Measurements from ENCODE around the gene OVOL1. TPM values are rescaled to one million over a fixed set of nuclear protein-coding genes. Genes with fewer than 3 reads are reported as not detected.

OVOL1 gene
- total and polyA plus RNA-seq, 2 donors (not counting 1 experiment from before 2014, with no cell fraction given), result 0.15 to 0.66 TPM

DNA sequence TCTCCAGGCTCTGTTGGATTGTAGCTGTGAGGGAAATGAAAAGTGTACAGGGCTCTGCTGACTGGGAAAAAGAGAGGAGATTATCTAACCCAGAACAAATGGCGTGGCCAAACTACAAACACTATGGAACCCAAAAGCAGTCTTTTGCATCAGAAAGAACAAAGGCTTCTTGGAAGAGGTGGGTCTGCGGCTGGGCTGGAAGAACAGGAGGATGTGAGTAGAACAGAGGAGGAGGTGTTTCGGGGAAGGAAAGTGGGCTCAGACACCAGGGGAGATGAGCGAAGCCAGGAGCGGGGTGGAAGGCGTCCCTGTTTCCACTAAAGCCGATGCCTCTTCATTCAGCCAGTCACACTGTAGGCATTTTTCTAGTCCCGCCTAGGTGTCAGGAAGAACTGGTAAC, 12.0 kb downstream of the OVOL1 start:
- H2AFZ ChIP-seq (ENCODE audit: insufficient read depth, low read depth, low read length, poor library complexity, severe bottlenecking), result no peak overlapping the region
- Mint-ChIP-seq H3K4me3 (no peak overlapping the region), H3K9me3 (ENCODE audit: insufficient read depth) (no peaks in the 10 kb centered on the region), H3K4me1 (peaks cover 7% of the 10 kb centered on the region), H3K27ac (no peak overlapping the region), H3K27me3 (peaks cover 16% of the 10 kb centered on the region)
- no peaks in the 10 kb centered on the region for H3K36me3 ChIP-seq (replicated peaks in 1 of 2; ENCODE audit: control extremely low read depth in 1 of 2, control insufficient read depth in 1 of 2, extremely low read depth in 1 of 2, insufficient read depth in 2 of 2, low read length in 1 of 2)
- 94% methylated on average over 3 of the region's 8 CpGs for WGBS (ENCODE audit: insufficient coverage)
- no peak for DNase-seq
- no peak overlapping the region for H3K9ac ChIP-seq (ENCODE audit: low read length)
- no peak overlapping the region for H3K4me3 ChIP-seq (ENCODE audit: control extremely low read depth in 1 of 5, extremely low read depth in 1 of 5, insufficient read depth in 1 of 5, low read depth in 2 of 5, low read length in 4 of 5)
- intact Hi-C loops (cut with micrococcal nuclease), result no loop called here
- ChIA-PET POLR2A (no interaction called here), CTCF (interaction anchor here (1.2 kb wide), 1 partner anchor 19 kb away, joined by 3 read pairs; no protein-coding TSS in a partner anchor)
- H4K20me1 ChIP-seq (ENCODE audit: control insufficient read depth, insufficient read depth, low read length, poor library complexity, severe bottlenecking), result no peaks in the 10 kb centered on the region
- H3K4me1 ChIP-seq (ENCODE audit: control insufficient read depth in 2 of 2, insufficient read depth in 2 of 2, low read length in 2 of 2), result peaks cover 0 to 2% of the 10 kb centered on the region in 2 donors
- ATAC-seq (ENCODE audit: low read depth), result no peak
- H3K27me3 ChIP-seq (replicated peaks in 1 of 4; ENCODE audit: control extremely low read depth in 1 of 4, control insufficient read depth in 3 of 4, insufficient read depth in 4 of 4, low read length in 3 of 4), result peaks cover 0 to 38% (median 6%) of the 10 kb centered on the region in 4 experiments
- H3K27ac ChIP-seq (ENCODE audit: low read length in 2 of 2), result no peak overlapping the region
- no peak for TF ChIP-seq CTCF (IDR thresholded peaks at IDR 0.05)
- TF ChIP-seq EZH2 (IDR thresholded peaks at IDR 0.05; ENCODE audit: borderline replicate concordance, insufficient read depth, low read depth, low read length, poor library complexity, severe bottlenecking), result no peak
- H3K4me2 ChIP-seq (replicated peaks; ENCODE audit: low read depth, low read length, poor library complexity, severe bottlenecking), result no peak overlapping the region
- H3K79me2 ChIP-seq (ENCODE audit: control insufficient read depth, insufficient read depth, low read length), result no peaks in the 10 kb centered on the region
- H3K9me3 ChIP-seq (ENCODE audit: control extremely low read depth in 1 of 3, control insufficient read depth in 2 of 3, insufficient read depth in 1 of 3, low read length in 2 of 3), result peaks cover 0 to 2% (median 0%) of the 10 kb centered on the region in 3 donors

DNA sequence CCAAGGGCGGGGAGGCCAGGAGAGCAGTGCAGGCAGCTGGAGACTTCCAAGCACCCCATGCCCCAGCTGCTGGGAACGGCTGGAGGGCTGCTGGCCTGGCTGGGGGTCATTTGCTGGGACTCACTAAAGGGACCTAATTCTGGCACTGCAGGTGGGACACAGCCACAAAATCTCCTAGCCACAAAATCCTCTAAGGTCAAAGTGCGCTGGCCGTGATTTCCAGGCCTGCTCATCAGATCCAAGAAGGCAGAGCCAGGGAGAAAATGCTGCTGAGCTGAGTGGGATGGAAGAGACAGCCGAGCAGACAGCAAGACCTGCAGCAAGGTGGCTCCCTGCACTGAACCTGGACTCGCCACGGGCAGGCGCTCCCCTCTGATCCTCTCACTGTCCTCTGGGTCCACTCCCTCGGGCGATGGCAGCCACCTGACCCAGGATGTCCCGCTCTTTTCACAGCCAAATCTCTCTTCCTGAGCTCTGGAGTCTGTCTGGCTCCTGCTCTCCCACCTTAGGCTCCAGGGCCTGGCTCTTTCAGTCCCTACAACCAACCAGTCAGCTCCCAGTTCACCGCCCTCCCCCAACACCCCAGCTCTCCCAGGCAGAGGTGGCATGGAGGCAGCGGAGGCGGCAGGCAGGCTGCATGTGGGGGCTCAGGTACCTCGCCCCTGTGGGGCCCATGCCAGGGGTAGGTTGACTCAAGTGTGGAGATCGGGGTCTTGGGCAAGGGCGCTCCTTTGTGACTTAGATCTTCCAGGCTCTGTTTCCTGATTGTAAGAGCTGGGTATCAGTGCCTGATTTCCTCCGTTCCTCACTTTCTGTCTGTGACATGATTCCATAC, 14.5 kb downstream of the OVOL1 start:
- H3K79me2 ChIP-seq (ENCODE audit: control insufficient read depth, insufficient read depth, low read length), result no peaks in the 10 kb centered on the region

More for the DNA sequence above, 14.5 kb downstream of the OVOL1 start:
- Histone ChIP-seq H3K36me3 (replicated peaks in 1 of 2; ENCODE audit: control extremely low read depth in 1 of 2, control insufficient read depth in 1 of 2, extremely low read depth in 1 of 2, insufficient read depth in 2 of 2, low read length in 1 of 2) (no peaks in the 10 kb centered on the region), H3K27ac (ENCODE audit: low read length in 2 of 2) (no peak overlapping the region), H2AFZ (ENCODE audit: insufficient read depth, low read depth, low read length, poor library complexity, severe bottlenecking) (no peak overlapping the region), H4K20me1 (ENCODE audit: control insufficient read depth, insufficient read depth, low read length, poor library complexity, severe bottlenecking) (no peaks in the 10 kb centered on the region), H3K4me1 (ENCODE audit: control insufficient read depth in 2 of 2, insufficient read depth in 2 of 2, low read length in 2 of 2) (peaks cover 0 to 2% of the 10 kb centered on the region in 2 donors), H3K27me3 (replicated peaks in 1 of 4; ENCODE audit: control extremely low read depth in 1 of 4, control insufficient read depth in 3 of 4, insufficient read depth in 4 of 4, low read length in 3 of 4) (peaks cover 0 to 46% (median 8%) of the 10 kb centered on the region in 4 experiments), H3K9me3 (ENCODE audit: control extremely low read depth in 1 of 3, control insufficient read depth in 2 of 3, insufficient read depth in 1 of 3, low read length in 2 of 3) (peaks cover 0 to 2% (median 0%) of the 10 kb centered on the region in 3 donors), H3K9ac (ENCODE audit: low read length) (no peak overlapping the region), H3K4me2 (replicated peaks; ENCODE audit: low read depth, low read length, poor library complexity, severe bottlenecking) (no peak overlapping the region), H3K4me3 (ENCODE audit: control extremely low read depth in 1 of 5, extremely low read depth in 1 of 5, insufficient read depth in 1 of 5, low read depth in 2 of 5, low read length in 4 of 5) (no peak overlapping the region)
- Mint-ChIP-seq H3K4me3 (no peak overlapping the region), H3K4me1 (peaks cover 7% of the 10 kb centered on the region), H3K27me3 (peaks cover 16% of the 10 kb centered on the region), H3K27ac (no peak overlapping the region), H3K9me3 (ENCODE audit: insufficient read depth) (no peaks in the 10 kb centered on the region)
- no peak for DNase-seq
- ChIA-PET POLR2A (no interaction called here), CTCF (interaction anchor here (0.6 to 1.3 kb wide), 3 partner anchors 15 to 26 kb away, joined by 3 read pairs; no protein-coding TSS in a partner anchor)
- intact Hi-C loops (cut with micrococcal nuclease), result no loop called here
- WGBS (ENCODE audit: insufficient coverage), result 85% methylated on average over 9 of the region's 18 CpGs
- ATAC-seq (ENCODE audit: low read depth), result no peak
- TF ChIP-seq EZH2 (IDR thresholded peaks at IDR 0.05; ENCODE audit: borderline replicate concordance, insufficient read depth, low read depth, low read length, poor library complexity, severe bottlenecking) (no peak), CTCF (IDR thresholded peaks at IDR 0.05) (no peak)
